HepG2 (cell line): ENCODE measurements around the gene ADIPOR1. TPM values are rescaled to one million over a fixed set of nuclear protein-coding genes. Genes with fewer than 3 reads are reported as not detected.

ENCODE experiments used
- DNMT3B ChIP-seq: conservative IDR thresholded peaks from 2 replicates; pipeline ENCODE4 v1.6.1; 2016; ENCODE audit warnings: missing biosample characterization, control low read depth
- HES4 ChIP-seq: sonication (generic); formaldehyde crosslinking; IDR thresholded peaks from 2 replicates; pipeline ENCODE4 v1.9.0; 2021; ENCODE audit warnings: mild to moderate bottlenecking, missing genetic modification reagents, borderline replicate concordance
- HINFP ChIP-seq: sonication (generic); formaldehyde crosslinking; IDR thresholded peaks from 2 replicates; pipeline ENCODE4 v1.4.0; 2020; ENCODE audit warnings: low read depth, mild to moderate bottlenecking, missing genetic modification reagents
- HMGXB4 ChIP-seq, 2 experiments: sonication (generic) in 1 of 2; formaldehyde crosslinking in 1 of 2; IDR thresholded peaks; 2 replicates each; pipeline versions ENCODE4 v1.4.0 to v1.6.1; 2018 to 2020; ENCODE audit warnings: missing genetic modification reagents in 2 of 2, borderline replicate concordance in 1 of 2, low read depth in 1 of 2, mild to moderate bottlenecking in 1 of 2, missing biosample characterization in 1 of 2
- MBD4 ChIP-seq: IDR thresholded peaks from 2 replicates; pipeline ENCODE4 v1.6.1; 2012; ENCODE audit warnings: low read length, inconsistent platforms, borderline replicate concordance
- MED13 ChIP-seq: sonication (generic); formaldehyde crosslinking; IDR thresholded peaks from 2 replicates; pipeline ENCODE4 v1.5.0; 2020; ENCODE audit warnings: missing genetic modification reagents
- MTA1 ChIP-seq: sonication (generic); formaldehyde crosslinking; IDR thresholded peaks from 2 replicates; pipeline ENCODE4 v1.4.0; 2020; ENCODE audit warnings: missing genetic modification reagents, mild to moderate bottlenecking, borderline replicate concordance
- MTERF4 ChIP-seq: sonication (generic); formaldehyde crosslinking; IDR thresholded peaks from 2 replicates; pipeline ENCODE4 v1.8.0; 2023; ENCODE audit warnings: mild to moderate bottlenecking, missing genetic modification reagents
- NFYB ChIP-seq: sonication (generic); formaldehyde crosslinking; IDR thresholded peaks from 2 replicates; pipeline ENCODE4 v1.4.0; 2020; ENCODE audit warnings: missing genetic modification reagents
- NFYC ChIP-seq: IDR thresholded peaks from 2 replicates; pipeline ENCODE4 v1.6.1; 2016; ENCODE audit warnings: missing genetic modification reagents, missing compliant biosample characterization
- NONO ChIP-seq, 2 experiments: fragments of 450-650 bp in 1 of 2; sonication (generic) in 1 of 2; formaldehyde crosslinking in 1 of 2; IDR thresholded peaks in 1 of 2; conservative IDR thresholded peaks in 1 of 2; 2 replicates each; pipeline versions ENCODE4 v1.6.1 to v1.8.0; 2017 to 2022; ENCODE audit warnings: mild to moderate bottlenecking in 1 of 2, missing genetic modification reagents in 1 of 2, moderate library complexity in 1 of 2
- RXRA ChIP-seq: sonication (generic); formaldehyde crosslinking; IDR thresholded peaks from 2 replicates; pipeline ENCODE4 v1.5.1; 2020; ENCODE audit warnings: missing genetic modification reagents
- SIN3B ChIP-seq: fragments of 150-350 bp; IDR thresholded peaks from 2 replicates; pipeline ENCODE4 v1.6.1; 2014; ENCODE audit warnings: low read length
- SOX5 ChIP-seq: IDR thresholded peaks from 2 replicates; pipeline ENCODE4 v1.6.1; 2016; ENCODE audit warnings: borderline replicate concordance
- THAP11 ChIP-seq: IDR thresholded peaks from 2 replicates; pipeline ENCODE4 v1.6.1; 2016; ENCODE audit warnings: missing biosample characterization, missing genetic modification reagents
- ZNF142 ChIP-seq: sonication (generic); formaldehyde crosslinking; IDR thresholded peaks from 2 replicates; pipeline ENCODE4 v1.4.0; 2020; ENCODE audit warnings: missing genetic modification reagents
- ZNF678 ChIP-seq: sonication (generic); formaldehyde crosslinking; IDR thresholded peaks from 2 replicates; pipeline ENCODE4 v1.4.0; 2020; ENCODE audit warnings: mild to moderate bottlenecking, missing genetic modification reagents
- ZNF749 ChIP-seq: sonication (generic); formaldehyde crosslinking; IDR thresholded peaks from 2 replicates; pipeline ENCODE4 v1.8.0; 2022; ENCODE audit warnings: mild to moderate bottlenecking, missing genetic modification reagents, moderate library complexity, borderline replicate concordance
- polyA plus RNA-seq, 8 experiments: library from polyadenylated mRNA; depleted of rRNA in 3 of 8; stranded (reverse) in 7 of 8; unstranded in 1 of 8; fragments of >200 nt; fragmentation: Illumina TruSeq in 4 of 8; extraction: Trizol in 4 of 8; gene quantifications; 2 replicates each; pipeline versions ENCODE4 v1.2.1 to v1.2.3, GENCODE V29; 2011 to 2016; ENCODE audit warnings: low read depth in 4 of 8, missing spikeins in 1 of 8, mixed read lengths in 1 of 8; ENCODE audit not compliant: insufficient read depth in 1 of 8
- total RNA-seq, 5 experiments: library from RNA; depleted of rRNA; stranded (reverse); fragments of >200 nt; fragmentation: Illumina TruSeq; extraction: Trizol; gene quantifications; 2 replicates each; pipeline ENCODE4 v1.2.3, GENCODE V29; 2016; ENCODE audit warnings: low read depth in 1 of 5

The ADIPOR1 gene
- total and polyA plus RNA-seq, 2 of the 13 experiments (the other 11 are each of a cell fraction or from before 2014, with no cell fraction given) = 60.0 to 141 TPM

GRCh38 chr1:203006948-203007871, 49.1 kb upstream of the ADIPOR1 start, which contains the start of gene TMEM183A (continued):
- TF ChIP-seq DNMT3B (CRISPR knock-in tag) (0 out of 2 replicates have a peak, but pooled peaks have one; percentile 27), MED13 (CRISPR knock-in tag) (no peak), SIN3B (peak; percentile 83; the same call in 1 of the 2 replicates), NFYB (peak; percentile 98), MTA1 (CRISPR knock-in tag) (peak; percentile 73; the same call in 1 of the 2 replicates), THAP11 (CRISPR knock-in tag) (peak; percentile 89), NONO (IDR thresholded peaks at IDR 0.05) (no peak), NONO (CRISPR knock-in tag; conservative IDR thresholded peaks at IDR 0.05) (peak; percentile 84), RXRA (CRISPR knock-in tag) (peak; percentile 27), ZNF142 (CRISPR knock-in tag) (no peak), MBD4 (no peak), SOX5 (CRISPR knock-in tag) (peak; percentile 17), MTERF4 (peak; percentile 18; the same call in 1 of the 2 replicates), ZNF678 (CRISPR knock-in tag) (peak; percentile 78; the same call in 1 of the 2 replicates), ZNF749 (CRISPR knock-in tag) (peak; percentile 92), HES4 (CRISPR knock-in tag) (peak; percentile 63; the same call in 1 of the 2 replicates), HMGXB4 (CRISPR knock-in tag; IDR thresholded peaks at IDR 0.05; ENCODE audit: borderline replicate concordance in 1 of 2, low read depth in 1 of 2) (peak; percentile 61 to 82; a peak in 3 of 4 replicates), HINFP (CRISPR knock-in tag) (0 out of 2 replicates have a peak, but pooled peaks have one; percentile 40), NFYC (CRISPR knock-in tag) (peak; percentile 96)
